NCI-H1048 (cell line): ENCODE results near the gene CEP83.
"Not testable (repeated sequence)": the region's sequence is repeated elsewhere in the genome, so short reads cannot be mapped to it uniquely, and the experiment has no call there.

Experiments
- DNase-seq: peaks from one replicate; lab custom pipeline; 2025; lab: John Stamatoyannopoulos, UW

The CEP83 gene

GRCh38 chr12:94379479-94380113 lies 80.1 kb downstream of the CEP83 start:
- no peak for DNase-seq

- no peak for DNase-seq
These were observed 82.1 kb downstream of the CEP83 start for GRCh38 chr12:94377599-94377998.

GRCh38 chr12:94374124-94374523 lies 85.5 kb downstream of the CEP83 start:
- DNase-seq: no peak

DNA sequence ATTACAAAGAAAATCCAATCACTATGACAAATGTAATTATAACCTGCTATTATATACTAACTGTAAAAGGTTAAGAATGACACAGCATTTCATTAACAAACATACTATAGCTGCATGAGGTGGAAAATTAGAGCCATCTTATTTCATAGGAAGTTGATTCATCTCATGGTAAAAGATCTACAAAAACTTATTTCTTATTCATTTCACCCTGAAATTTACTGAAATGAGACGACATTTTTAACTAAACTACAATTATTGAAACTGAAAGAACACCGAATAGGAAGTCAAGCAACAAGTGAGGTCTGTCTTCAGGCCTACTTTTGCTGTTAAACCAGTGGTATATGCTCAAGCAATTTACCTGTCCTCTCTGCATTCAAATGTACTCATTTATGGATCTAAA lies 87.2 kb downstream of the CEP83 start:
- DNase-seq: no peak

- no peak for DNase-seq
These were observed 97.0 kb downstream of the CEP83 start for GRCh38 chr12:94362653-94363052.

GRCh38 chr12:94359761-94360160 lies 99.9 kb downstream of the CEP83 start:
- DNase-seq: no peak

GRCh38 chr12:94353130-94353529 lies 106.5 kb downstream of the CEP83 start:
- no peak for DNase-seq

GRCh38 chr12:94340573-94340972 lies 119.1 kb downstream of the CEP83 start:
- DNase-seq: no peak

DNA sequence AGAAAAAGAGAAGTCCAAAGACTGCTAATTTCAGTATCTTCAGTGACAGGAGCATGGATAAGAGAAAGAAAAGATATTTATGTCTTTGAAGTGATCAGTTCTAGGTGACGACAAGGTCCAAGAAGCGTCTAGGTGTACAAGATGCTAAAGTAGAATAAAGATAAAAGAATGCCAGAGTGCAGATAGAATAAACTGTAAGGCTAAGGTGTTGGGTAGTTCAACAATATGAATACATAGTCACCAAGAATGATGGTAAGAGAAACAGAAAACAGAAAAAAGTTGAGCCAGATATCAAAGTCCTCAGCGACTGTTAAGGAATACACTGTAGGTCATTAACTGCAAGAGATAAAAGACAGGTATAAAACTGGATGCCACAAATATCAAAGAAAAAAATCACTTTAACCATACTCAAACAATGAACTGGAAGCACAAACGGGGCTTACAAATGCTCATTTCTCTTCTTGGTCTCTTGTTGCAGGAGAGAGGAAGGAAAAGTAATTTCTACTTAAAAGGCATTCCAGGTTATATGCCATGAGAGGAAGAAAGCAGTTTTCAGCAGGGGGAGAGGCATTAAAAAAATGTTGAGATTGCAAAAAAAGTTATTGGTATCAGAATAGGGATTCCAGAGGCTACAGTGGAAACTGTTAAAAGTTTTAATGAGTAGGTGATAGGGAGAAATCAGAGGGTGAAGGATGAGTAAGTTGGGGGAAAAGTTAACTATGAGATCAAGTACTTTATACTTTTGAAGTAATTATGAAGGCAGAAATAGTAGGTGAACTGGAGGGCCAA lies 121.5 kb downstream of the CEP83 start:
- DNase-seq: no peak

GRCh38 chr12:94336211-94336925 lies 123.3 kb downstream of the CEP83 start:
- no peak for DNase-seq

- DNase-seq: no peak
These were observed 126.3 kb downstream of the CEP83 start for GRCh38 chr12:94333396-94333795.

DNA sequence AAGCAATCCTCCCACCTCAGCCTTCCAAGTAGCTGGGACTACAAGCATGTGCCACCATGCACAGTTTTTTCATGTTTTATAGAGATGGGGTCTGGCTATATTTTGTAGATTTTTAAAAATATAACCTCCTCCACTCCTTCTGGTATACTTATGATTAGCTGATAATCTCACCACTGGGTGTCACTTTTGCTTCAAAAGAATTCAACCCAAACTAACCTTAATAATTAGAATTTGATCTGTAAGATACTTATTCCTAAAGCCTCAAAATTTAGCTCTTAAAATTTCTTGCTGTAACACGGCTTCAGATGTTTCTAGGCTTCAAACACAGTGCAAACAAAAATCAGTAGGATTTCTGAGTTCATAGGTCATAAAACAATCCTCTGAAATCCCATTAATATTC lies 130.3 kb downstream of the CEP83 start:
- DNase-seq: no peak

DNA sequence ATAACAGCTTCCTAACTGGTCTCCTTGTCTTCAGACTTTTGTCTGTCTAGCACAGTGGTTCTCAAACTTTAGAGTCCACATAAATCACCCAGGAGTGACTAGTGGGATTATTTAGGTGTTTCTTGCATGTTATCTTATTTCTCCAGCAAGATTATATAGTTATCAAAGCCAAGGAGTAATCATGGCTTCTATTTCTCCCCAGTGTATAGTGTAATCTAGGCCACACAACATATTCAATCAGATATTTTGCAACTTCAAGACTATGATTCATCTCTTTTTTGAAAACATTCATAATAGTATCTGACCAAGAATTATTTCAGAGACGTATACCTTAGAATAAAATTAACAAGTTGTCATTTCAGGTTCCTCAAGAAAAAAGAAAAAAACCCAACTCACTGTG lies 131.9 kb downstream of the CEP83 start:
- no peak for DNase-seq

DNA sequence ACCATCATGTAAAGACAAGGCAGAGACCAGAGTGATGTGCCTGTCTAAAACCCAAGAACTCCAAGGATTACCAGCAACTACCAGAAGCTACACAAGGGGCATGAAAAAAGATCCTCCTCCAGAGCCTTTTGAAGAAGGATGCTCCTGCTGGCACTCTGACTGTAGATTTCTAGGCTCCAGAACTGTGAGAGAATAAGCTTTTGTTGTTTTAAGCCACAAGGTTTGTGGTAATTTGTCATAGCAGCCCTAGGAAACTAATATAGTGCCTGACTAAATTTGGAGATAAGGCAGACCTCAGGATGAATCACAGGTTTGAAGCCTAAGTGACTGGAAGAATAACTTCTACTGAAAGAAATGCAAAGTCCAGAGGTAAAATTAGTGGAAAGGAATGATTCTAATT lies 132.9 kb downstream of the CEP83 start:
- no peak for DNase-seq

DNA sequence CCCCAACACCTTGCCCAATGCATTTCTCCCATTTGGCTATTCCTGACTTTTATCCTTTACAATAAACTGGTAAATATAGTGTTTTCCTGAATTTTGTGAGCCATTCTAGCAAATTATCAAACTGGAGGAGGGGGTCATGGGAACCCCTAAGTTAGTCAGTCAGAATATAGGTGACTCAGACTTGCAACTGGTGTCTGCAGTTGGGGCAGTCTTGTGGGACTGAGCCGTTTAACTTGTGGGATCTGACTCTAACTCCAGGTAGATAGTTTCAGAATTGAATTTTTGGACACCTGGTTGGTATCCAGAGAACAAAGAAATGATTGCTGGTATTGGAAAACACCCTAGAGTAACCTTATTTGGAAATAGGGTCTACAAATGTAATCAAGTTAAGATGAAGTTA lies 133.4 kb downstream of the CEP83 start:
- no peak for DNase-seq

- DNase-seq: no peak
These were observed 137.3 kb downstream of the CEP83 start for GRCh38 chr12:94322346-94322745.

DNA sequence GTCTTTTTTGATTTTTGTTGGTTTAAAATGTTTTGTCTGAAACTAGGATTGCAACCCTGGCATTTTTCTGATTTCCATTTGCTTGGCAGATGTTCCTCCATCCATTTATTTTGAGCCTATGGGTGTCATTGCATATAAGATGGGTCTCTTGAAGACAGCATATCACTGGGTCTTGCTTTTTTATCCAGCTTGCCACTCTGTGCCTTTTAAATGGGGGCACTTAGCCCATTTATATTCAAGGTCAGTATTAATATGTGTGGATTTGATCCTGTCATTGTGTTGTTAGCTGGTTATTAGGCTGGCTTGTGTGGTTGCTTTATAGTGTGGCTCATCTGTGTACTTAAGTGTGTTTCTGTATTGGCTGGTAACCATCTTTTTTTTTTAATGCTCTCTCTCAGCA lies 139.6 kb downstream of the CEP83 start:
- no peak for DNase-seq

DNA sequence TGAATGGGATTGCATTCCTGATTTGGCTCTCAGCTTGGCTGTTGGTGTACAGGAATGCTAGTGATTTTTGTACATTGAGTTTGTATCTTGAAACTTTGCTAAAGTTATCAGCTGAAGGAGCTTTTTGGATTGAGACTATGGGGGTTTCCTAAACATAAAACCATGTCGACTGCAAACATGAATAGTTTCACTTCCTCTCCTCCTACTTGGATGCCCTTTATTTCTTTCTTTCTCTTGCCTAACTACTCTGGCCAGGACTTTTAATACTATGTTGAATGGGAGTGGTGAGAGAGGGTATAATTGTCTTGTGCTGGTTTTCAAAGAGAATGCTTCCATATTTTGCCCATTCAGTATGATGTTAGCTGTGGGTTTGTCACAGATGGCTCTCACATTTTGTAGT lies 141.5 kb downstream of the CEP83 start:
- no peak for DNase-seq

DNA sequence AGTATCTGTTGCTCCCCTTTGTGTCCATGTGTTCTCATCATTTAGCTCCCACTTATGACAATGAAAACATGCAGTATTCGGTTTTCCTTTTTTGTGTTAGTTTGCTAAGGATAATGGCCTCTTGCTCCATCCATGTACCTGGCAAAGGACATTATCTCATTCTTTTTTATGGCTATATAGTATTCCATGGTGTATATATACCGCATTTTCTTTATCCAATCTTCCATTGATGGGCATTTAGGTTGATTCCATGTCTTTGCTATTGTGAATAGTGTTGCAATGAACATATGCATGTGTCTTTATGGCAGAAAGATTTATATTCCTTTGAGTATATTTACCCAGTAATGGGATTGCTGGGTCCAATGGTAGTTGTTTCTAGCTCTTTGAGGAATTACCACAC lies 143.1 kb downstream of the CEP83 start:
- DNase-seq: not testable (repeated sequence)

DNA sequence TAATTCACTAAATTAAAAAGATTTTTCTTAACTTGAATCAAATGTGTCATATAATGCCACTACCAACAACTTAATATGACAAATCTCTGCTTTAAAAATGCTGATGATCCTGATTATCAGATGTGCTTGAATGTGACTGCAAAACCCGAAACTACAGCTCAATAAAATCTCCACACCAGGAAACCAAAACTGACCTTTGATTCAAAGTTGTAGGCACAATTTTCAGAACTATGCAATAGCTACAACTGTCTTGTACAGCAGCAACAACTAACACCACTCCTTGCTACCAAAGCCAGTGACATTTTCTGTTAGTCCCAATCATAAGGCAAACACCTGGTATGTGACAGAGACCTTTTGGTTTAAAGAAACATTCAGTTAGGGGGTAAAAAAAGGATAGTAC lies 147.3 kb downstream of the CEP83 start:
- DNase-seq: no peak

- DNase-seq: no peak
These were observed 150.3 kb downstream of the CEP83 start for GRCh38 chr12:94309373-94309772.

DNA sequence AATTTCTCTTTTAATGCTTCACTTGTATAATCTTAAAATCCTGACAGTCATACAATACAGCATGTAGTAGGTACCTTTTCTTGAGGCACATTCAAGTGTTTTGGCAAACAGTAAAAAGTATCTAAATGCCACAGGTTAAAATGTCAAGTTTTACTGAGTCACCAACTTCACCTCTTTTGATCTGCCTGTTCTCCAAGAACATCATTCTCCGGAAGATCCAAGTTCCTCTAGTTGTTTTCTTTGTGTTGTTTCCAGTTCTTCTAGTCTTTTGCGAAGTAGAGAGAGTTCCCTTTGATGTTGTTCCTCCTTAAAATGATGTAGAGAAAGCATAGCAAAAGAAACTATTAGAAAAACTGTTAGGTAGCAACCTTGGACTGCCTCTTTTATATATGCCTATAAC lies 151.1 kb downstream of the CEP83 start:
- no peak for DNase-seq
